Stomach (tissue), 4 donors: ENCODE results near the gene KLHDC8A.

Experiments
- POLR2AphosphoS5 ChIP-seq, 3 donors: sonication (generic); formaldehyde crosslinking; IDR thresholded peaks; one replicate each; pipeline ENCODE4 v1.6.1; 2016; ENCODE audit warnings: antibody characterized with exemption in 3 of 3
- TF ChIP-seq, protein P1 (sequence below), 7 experiments: fragments of 450-650 bp in 4 of 7; fragments of 200-600 bp in 3 of 7; sonication (generic) in 3 of 7; IDR thresholded peaks; one replicate each; pipeline ENCODE4 v1.5.1; 2016 to 2019; ENCODE audit warnings: antibody characterized with exemption in 7 of 7, control low read depth in 2 of 7, mild to moderate bottlenecking in 1 of 7

GRCh38 chr1:205323794-205324193, 32.9 kb downstream of the KLHDC8A start:
- TF ChIP-seq, protein P1, sequence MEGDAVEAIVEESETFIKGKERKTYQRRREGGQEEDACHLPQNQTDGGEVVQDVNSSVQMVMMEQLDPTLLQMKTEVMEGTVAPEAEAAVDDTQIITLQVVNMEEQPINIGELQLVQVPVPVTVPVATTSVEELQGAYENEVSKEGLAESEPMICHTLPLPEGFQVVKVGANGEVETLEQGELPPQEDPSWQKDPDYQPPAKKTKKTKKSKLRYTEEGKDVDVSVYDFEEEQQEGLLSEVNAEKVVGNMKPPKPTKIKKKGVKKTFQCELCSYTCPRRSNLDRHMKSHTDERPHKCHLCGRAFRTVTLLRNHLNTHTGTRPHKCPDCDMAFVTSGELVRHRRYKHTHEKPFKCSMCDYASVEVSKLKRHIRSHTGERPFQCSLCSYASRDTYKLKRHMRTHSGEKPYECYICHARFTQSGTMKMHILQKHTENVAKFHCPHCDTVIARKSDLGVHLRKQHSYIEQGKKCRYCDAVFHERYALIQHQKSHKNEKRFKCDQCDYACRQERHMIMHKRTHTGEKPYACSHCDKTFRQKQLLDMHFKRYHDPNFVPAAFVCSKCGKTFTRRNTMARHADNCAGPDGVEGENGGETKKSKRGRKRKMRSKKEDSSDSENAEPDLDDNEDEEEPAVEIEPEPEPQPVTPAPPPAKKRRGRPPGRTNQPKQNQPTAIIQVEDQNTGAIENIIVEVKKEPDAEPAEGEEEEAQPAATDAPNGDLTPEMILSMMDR (IDR thresholded peaks at IDR 0.05) = no peak
- TF ChIP-seq POLR2AphosphoS5 (IDR thresholded peaks at IDR 0.05) = no peak
